SJSA1 (cell line): ENCODE results near the gene OR2V1. TPM values are rescaled to one million over a fixed set of nuclear protein-coding genes. Genes with fewer than 3 reads are reported as not detected.
"Not testable (repeated sequence)": the region's sequence is repeated elsewhere in the genome, so short reads cannot be mapped to it uniquely, and the experiment has no call there.

ENCODE experiments used
- DNase-seq, 2 experiments: peaks; one replicate each; pipeline ENCODE4 v3.0.0-alpha.2; 2015 to 2020; ENCODE audit warnings: low spot score in 2 of 2, low read depth in 1 of 2
- H3K27ac ChIP-seq: fragments of 250-450 bp; sonication (Bioruptor Pico); 2 replicates; pipeline ENCODE4 v1.5.1; 2020; ENCODE audit warnings: mild to moderate bottlenecking, moderate library complexity
- H3K27me3 ChIP-seq: fragments of 250-450 bp; sonication (Bioruptor Pico); replicated peaks from 2 replicates; pipeline ENCODE4 v1.5.1; 2020; ENCODE audit warnings: mild to moderate bottlenecking, moderate library complexity
- H3K36me3 ChIP-seq: fragments of 250-450 bp; sonication (Bioruptor Pico); 2 replicates; pipeline ENCODE4 v1.5.1; 2020; ENCODE audit warnings: mild to moderate bottlenecking
- H3K4me1 ChIP-seq: fragments of 250-450 bp; sonication (Bioruptor Pico); replicated peaks from 2 replicates; pipeline ENCODE4 v1.6.1; 2021; ENCODE audit warnings: mild to moderate bottlenecking
- H3K4me3 ChIP-seq: fragments of 250-450 bp; sonication (Bioruptor Pico); 2 replicates; pipeline ENCODE4 v1.5.1; 2020; ENCODE audit warnings: mild to moderate bottlenecking
- H3K9me3 ChIP-seq: fragments of 250-450 bp; sonication (Bioruptor Pico); replicated peaks from 2 replicates; pipeline ENCODE4 v1.5.1; 2020; ENCODE audit warnings: mild to moderate bottlenecking
- total RNA-seq: library from RNA; depleted of rRNA; stranded (reverse); fragments of >200 nt; shearing (Covaris generic); gene quantifications from 2 replicates; pipeline ENCODE4 v1.2.3, GENCODE V29; 2014

Gene OR2V1
- total RNA-seq, 1 experiment from 2014 or later, result not detected

DNA sequence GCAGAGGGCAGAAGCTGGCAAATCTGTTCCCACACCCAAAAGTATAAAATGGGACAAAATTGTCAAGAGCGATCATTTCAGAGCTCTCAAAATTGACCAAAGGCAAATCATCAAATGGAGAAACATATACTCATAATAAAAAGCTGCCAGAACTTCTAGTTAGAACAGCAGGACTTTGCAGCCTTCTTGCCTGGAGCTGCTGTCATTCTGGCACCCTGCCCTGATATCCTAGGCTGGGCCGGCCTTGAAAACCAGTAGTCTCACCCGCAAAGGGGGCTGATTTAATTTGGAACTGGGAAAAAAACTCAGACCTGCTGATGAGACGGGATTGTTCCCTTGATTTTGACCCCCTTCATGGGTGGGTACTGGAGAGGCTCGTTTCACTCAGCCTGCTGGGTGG, 18.5 kb downstream of the OR2V1 start:
- no peaks in the 10 kb centered on the region for H3K4me1 ChIP-seq
- H3K36me3 ChIP-seq, result no peaks in the 10 kb centered on the region
- DNase-seq, result no peak
- no peak overlapping the region for H3K4me3 ChIP-seq
- peaks cover 35% of the 10 kb centered on the region for H3K27me3 ChIP-seq
- H3K27ac ChIP-seq, result no peak overlapping the region
- H3K9me3 ChIP-seq, result no peaks in the 10 kb centered on the region; the same call in 1 of the 2 replicates

DNA sequence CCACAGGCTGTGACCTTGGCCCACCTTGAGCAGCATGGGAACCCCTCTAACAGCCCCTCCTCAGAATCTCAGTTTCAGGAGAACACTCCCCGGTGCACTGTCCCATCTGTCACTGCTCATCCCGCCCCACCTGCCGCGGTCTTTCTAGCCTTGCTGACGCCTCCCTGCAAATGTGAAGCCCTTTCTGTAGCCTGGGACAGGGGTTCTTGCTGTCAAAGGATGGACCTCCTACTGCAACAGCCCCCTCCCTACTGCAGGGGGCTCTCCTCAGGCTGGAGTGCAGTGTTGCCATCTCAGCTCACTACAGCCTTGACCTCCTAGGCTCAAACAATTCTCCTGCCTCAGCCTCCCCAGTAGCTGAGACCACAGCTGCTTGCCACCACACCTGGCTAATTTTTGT, 20.0 kb downstream of the OR2V1 start:
- Histone ChIP-seq H3K9me3 (no peaks in the 10 kb centered on the region; the same call in 1 of the 2 replicates), H3K27ac (no peak overlapping the region), H3K4me3 (no peak overlapping the region), H3K4me1 (no peaks in the 10 kb centered on the region), H3K36me3 (no peaks in the 10 kb centered on the region), H3K27me3 (peaks cover 31% of the 10 kb centered on the region)
- peak in 1 of 2 experiments; percentile 29 for DNase-seq

DNA sequence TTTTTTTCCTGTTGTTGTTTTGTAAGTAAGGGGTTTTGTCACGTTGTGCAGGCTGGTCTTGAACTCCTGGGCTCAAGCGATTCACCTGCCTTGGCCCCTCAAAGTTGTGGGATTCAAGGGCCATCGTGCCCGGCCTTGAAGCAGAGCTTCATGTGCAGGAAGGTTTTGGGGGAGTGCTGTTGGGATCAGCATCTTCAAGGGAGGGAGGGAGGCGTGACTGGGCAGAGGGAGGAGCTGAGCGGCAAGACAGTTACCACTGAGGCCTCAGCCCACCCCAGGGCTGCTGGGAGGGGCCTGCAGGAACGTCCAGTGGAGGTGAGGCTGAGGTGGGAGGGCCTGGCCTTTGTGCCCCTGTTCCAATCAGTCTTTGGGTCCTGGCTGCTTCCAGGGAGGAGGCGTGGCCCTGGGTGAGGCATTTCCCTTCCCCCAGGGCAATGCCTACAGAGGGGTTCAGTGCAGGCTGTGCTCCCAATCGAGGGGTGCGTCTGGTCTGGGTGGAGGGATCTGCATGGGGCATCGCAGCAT, 21.4 kb downstream of the OR2V1 start:
- Histone ChIP-seq H3K27me3 (peaks cover 18% of the 10 kb centered on the region), H3K36me3 (no peaks in the 10 kb centered on the region), H3K9me3 (no peaks in the 10 kb centered on the region; the same call in 1 of the 2 replicates), H3K4me3 (no peak overlapping the region), H3K4me1 (no peaks in the 10 kb centered on the region), H3K27ac (no peak overlapping the region)
- DNase-seq, result peak in 1 of 2 experiments; percentile 41

DNA sequence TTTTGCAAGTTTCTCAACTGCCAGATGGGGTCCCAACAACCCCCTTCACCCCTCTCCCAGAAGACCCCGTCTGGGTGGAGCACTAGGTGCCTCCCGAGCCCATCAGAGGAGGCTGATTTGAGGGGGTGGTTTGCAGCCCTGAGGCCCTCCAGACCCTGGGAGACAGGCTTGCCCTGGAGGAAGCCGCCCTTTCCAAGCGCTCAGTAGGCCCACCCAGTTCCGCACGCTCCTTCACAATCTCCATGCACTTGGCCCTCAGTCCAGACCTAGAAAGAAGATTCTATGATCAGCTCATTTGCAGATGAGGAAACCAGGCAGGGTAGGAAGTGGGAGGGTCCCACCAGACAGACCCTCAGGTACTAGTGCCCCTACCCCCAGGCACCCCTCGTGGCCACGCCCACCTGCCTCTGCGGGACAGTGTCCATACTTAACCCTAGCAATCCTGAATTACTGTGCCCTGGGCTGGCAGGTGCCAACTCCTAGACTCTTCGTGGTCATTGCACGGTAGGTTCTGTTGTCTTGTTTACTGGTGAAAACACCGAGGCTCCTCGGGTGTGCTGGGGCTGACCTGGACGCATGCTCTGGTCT, 22.3 kb downstream of the OR2V1 start:
- DNase-seq, result peak in 1 of 2 experiments; percentile 52
- H3K4me1 ChIP-seq, result no peaks in the 10 kb centered on the region
- H3K27ac ChIP-seq, result no peak overlapping the region
- H3K9me3 ChIP-seq, result no peaks in the 10 kb centered on the region; the same call in 1 of the 2 replicates
- peaks cover 21% of the 10 kb centered on the region for H3K27me3 ChIP-seq
- no peaks in the 10 kb centered on the region for H3K36me3 ChIP-seq
- no peak overlapping the region for H3K4me3 ChIP-seq

DNA sequence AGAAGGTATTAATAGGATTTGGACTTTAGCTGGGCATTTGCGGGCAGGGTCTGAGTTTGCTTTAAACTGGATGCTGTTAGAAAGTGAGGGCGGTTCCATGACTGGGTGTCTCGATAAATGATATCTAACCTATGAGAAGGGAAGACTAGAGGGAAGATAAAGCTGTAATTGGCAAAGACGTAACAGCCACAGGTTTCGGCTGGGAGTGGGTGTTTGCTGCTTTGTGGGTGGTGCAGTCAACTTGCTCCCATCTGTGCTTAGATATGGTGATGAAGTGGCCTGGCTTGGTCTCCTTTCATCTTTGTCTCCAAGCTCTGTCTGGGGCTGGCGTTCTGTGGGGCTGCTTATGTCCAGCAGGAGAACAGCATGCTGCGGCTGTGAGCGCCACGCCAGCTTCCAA, 23.3 kb downstream of the OR2V1 start:
- Histone ChIP-seq H3K4me3 (no peak overlapping the region), H3K9me3 (no peaks in the 10 kb centered on the region; the same call in 1 of the 2 replicates), H3K36me3 (no peaks in the 10 kb centered on the region), H3K4me1 (no peaks in the 10 kb centered on the region), H3K27me3 (peaks cover 24% of the 10 kb centered on the region), H3K27ac (no peak overlapping the region)
- DNase-seq, result no peak

DNA sequence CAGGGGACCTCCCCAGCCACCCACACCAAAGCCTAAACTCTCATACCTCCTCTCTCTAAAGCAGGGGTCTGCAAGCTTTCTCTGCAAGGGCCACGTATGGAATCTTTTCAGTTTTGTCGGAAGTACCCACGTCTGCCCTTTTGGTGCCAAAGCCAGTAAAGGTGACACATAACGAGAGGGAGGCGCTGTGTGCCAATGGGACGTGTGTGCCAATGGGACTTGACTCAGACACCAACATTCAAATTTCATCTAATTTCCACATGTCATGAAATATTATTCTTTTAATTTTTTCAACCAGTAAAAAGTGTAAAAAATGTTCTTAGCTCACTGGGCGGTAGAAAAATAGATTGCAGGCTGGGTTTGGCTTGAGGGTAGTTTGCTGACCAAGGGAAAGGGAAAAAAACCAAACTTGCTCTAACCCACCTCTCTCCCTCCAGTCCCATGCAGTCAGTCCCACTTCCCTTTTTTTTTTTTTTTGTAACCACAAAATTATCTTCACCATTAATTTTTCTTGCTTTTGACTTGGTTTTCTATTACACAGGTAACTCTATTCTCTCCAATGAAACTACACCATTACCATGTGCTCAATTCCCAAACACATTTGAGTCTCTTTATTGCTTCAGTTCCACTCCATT, 25.5 kb downstream of the OR2V1 start:
- Histone ChIP-seq H3K4me1 (no peaks in the 10 kb centered on the region), H3K36me3 (no peaks in the 10 kb centered on the region), H3K27ac (no peak overlapping the region), H3K4me3 (no peak overlapping the region), H3K27me3 (peaks cover 15% of the 10 kb centered on the region), H3K9me3 (no peaks in the 10 kb centered on the region)
- DNase-seq, result no peak

DNA sequence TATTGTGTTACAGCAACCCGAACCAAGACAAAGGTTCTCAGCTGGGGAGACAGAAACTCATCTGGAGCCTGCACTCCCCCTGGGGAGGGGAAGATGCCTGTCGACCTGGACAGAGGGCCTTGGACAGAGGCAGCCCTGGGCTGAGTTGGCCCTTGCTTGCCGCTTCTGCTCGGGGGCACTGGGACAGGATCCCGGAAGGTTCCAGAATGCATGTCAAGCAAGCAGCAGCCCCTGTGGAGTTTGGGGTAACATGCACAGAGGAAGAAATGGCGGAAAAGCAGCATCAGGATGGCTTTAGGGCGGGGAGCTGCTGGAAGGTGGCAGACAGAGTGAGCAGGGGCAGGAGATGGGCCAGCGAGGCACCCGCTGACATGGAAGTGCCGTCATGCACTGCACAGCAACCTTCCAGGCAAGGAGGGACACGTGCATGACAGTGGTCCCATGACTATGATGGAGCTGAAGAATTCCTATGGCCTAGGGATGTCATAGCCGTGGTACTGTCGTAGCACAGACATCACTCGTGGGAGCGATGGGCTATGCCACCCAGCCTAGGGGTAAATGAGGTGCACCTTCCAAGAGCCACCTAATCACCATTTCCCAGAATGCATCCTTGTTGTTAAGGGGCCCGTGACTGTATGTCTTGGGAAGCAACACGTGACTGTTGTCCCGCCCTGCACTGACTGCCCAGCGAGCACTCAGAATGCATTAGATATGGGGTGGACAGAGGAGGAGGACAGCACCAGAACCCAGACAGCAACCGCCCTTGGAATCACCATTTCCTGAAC, 26.2 kb downstream of the OR2V1 start:
- H3K4me3 ChIP-seq, H3K4me1 ChIP-seq, H3K36me3 ChIP-seq, H3K27ac ChIP-seq, H3K9me3 ChIP-seq: not testable (repeated sequence)
- H3K27me3 ChIP-seq, result peaks cover 22% of the 10 kb centered on the region
- peak in 1 of 2 experiments; percentile 35 for DNase-seq

DNA sequence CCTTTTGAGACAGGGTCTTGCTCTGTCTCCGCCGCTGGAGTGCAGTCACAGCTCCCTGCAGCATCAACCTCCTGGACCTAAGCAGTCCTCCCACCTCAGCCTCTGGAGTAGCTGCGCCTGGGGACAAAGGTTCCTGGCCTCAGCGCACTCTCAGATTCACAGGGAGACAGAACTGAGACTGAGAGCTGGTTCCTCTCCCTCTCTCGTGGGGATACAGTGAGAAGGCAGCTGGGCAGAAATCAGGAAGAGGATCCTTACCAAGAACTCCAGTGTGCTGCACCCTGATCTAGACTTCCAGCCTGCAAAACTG, 26.8 kb downstream of the OR2V1 start:
- not testable (repeated sequence) for H3K27ac ChIP-seq, DNase-seq, H3K4me3 ChIP-seq, H3K9me3 ChIP-seq, H3K4me1 ChIP-seq, H3K36me3 ChIP-seq
- H3K27me3 ChIP-seq, result peaks cover 28% of the 10 kb centered on the region

DNA sequence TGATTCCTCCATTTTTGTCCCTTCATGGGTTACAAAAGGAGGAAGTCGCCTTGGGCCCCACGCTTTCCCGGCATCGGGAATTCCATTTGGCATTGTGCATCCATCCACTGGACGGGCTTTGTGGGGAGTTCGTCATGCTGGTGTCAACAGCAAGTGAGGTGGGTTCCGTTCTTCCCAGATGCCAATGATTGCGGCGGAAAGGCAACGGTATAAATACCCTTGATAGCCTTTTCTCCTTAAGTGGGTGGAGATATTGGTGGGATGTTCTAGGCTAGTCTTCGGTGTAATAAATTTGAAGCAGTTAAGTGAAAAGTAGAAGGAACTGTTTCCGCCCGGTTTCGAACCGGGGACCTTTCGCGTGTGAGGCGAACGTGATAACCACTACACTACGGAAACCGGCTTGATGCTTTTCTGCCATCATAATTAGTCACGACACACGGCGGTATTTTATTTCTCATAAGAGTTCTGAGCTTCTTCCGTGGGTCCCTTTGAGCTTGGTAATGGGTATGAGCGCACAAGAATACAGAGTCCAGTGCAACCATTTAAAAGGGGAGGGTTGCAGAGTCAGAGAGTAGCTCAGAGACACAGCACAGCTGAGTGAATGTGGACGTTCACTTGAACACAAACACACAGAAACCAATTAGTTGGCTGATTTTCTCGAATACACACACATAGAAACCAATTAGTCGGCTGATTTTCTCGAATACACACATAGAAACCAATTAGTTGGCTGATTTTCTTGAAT, 28.9 kb downstream of the OR2V1 start:
- H3K4me1 ChIP-seq, DNase-seq, H3K9me3 ChIP-seq, H3K36me3 ChIP-seq, H3K4me3 ChIP-seq, H3K27ac ChIP-seq: not testable (repeated sequence)
- peaks cover 29% of the 10 kb centered on the region for H3K27me3 ChIP-seq

DNA sequence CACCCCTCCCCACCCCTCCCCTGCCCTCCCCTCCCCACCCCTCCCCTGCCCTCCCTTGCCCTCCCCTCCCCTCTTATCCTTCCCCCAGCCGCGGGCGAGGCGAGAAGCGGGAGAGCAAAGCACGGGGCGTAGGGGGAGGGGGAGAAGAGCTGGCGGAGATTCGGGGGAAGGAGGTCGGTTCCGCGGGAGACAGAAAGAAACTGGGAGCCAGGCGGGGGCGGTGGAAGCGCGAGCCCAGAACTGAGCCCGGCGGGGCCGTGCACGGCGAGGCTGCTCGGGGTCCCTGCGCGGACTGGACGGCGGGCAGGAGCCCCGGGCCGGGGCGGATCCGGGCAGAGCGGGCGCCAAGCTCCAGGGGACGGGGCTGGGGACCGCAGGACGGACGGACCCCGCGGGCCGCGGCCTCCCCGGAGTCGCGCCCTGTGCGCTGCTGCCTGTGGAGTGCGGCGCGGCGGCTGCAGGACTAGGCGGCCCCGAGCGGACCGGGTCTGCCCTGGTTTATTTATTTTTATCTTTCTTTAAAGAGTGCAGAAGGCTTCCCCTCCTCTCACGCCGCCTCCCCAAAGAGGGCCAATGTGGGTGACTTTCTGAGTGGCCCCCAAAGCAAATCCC, 29.8 kb downstream of the OR2V1 start:
- DNase-seq, H3K4me1 ChIP-seq, H3K36me3 ChIP-seq, H3K9me3 ChIP-seq, H3K4me3 ChIP-seq, H3K27ac ChIP-seq: not testable (repeated sequence)
- H3K27me3 ChIP-seq, result peaks cover 25% of the 10 kb centered on the region

DNA sequence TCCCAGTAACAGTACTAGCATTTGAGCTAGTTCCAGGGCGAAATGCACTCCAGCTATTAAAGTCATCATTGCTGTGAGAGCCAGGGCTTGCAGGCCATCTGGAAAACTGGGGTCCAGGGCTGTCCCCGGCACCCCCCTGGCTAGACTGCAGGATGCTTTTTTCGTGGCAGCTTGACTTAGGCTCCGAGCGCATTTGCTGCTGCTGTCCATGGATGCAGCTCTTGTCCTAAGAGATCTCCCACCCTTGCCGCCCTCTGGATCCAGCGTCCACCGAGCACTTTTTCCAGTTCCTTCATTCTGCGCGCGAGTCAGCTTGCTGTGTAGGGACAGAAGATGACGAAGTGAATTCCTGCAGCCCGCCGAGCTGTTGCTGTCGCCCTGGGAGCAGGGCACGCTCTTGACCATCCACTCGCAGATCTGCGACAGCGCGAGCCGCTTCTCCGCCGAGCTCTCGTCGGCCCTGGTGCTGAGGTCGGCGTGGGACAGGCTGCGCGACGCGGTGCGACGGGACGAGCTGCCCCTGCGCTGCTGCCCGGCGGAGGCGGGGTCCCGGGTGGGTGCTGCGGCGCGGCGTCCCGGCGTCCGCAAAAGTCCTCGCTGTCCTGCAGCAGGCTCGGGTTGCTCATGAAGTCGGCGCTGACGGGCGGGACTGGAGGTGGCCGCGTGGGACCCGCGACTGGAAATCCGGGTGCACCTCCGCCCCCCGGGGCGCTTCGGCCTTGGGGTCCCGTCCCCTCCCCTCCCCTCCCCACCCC, 30.7 kb downstream of the OR2V1 start:
- Histone ChIP-seq H3K27me3 (peaks cover 25% of the 10 kb centered on the region), H3K36me3 (no peaks in the 10 kb centered on the region), H3K4me1 (0 out of 2 replicates have a peak, but pooled peaks cover 3% of the 10 kb centered on the region), H3K4me3 (no peak overlapping the region), H3K27ac (no peak overlapping the region), H3K9me3 (0 out of 2 replicates have a peak, but pooled peaks cover 3% of the 10 kb centered on the region)
- peak; percentile 21 to 44 for DNase-seq

DNA sequence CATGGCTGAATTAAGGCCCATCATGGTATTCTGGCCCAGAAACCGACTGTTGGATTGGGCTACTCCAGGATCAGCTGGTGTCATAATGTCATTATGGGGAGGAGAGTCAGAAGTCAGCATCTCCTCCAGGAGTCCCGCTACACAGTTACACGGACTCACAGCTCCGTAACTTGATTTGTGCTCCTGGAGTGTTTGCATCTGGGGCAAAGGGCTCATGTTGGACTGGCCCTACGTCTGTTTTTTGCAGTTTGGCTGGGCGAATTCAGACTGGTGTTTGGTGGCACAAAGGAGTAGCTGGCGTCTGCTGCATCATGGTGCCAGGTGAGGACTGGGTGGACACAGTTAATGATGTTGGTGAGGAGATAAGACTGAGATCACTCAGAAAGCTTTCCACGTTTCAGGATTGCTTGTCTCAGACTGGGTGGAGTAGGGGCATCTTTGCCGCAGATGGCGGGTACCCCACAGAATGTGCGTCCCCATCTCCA, 31.3 kb downstream of the OR2V1 start:
- Histone ChIP-seq H3K27ac (no peak overlapping the region), H3K36me3 (no peaks in the 10 kb centered on the region), H3K9me3 (0 out of 2 replicates have a peak, but pooled peaks cover 3% of the 10 kb centered on the region), H3K4me1 (0 out of 2 replicates have a peak, but pooled peaks cover 3% of the 10 kb centered on the region), H3K27me3 (peaks cover 27% of the 10 kb centered on the region), H3K4me3 (no peak overlapping the region)
- peak in 1 of 2 experiments; percentile 38 for DNase-seq
